Right hindlimb (tissue), 1 donor: ENCODE results near the gene RPTOR.

Experiments used
- DNase-seq: peaks from one replicate; pipeline ENCODE4 v3.0.0-alpha.2; 2018

The RPTOR gene

GRCh38 chr17:81011951-81012350, 467.3 kb downstream of the RPTOR start:
- DNase-seq = no peak

DNA sequence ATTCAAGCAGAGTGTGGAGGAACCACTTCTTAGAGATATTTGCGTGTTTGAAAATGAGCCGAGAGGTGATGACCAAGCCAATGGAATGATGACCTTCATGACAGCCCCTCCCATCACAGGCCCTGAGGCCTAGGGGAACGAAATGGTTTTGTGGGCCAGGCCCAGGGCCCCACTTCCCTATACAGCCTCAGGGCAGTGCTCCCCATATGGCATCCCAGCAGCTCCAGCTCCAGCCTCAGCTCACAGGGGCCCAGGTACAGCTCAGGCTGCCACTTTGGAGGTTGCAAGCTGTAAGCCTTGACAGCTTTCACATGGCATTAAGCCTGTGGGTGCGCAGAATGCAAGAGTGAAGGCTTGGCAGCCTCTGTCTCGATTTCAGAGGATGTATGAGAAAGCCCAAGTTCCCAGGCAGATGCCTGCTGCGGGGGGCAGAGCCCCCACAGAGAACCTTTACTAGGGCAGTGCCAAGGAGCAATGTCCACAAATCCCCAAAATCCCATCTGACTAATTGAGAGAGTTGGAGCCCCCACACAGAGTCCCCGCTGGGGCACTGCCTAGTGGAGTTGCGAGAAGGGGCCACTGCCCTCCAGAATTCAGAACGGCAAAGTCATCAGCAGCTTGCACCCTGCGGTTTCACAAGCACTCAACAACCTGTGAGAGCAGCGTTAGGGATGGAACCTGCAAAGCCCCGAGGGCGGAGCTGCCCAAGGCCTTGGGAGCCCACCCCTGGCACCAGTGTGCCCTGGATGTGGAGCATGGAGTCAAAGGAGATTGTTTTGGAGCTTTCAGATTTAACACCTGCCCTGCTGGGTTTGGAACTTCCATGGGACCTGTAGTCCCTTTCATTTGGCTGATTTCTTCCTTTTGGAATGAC, 468.2 kb downstream of the RPTOR start:
- DNase-seq = no peak

DNA sequence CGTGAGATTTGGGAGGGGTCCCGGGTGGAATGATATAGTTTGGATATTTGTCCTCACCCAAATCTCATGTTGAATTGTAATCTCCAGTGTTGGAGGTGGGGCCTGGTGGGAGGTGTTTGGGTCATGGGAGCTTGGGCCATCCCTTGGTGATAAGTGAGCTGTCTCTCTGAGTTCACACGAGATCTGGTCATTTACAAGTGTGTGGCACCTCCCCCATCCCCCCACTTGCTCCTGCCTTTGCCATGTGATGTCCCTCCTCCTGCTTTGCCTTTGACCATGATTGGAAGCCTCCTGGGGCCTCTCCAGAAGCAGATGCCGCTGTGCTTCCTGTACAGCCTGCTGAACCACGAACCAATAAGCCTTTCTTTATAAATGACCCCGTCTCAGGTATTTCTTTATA, 469.0 kb downstream of the RPTOR start:
- no peak for DNase-seq

DNA sequence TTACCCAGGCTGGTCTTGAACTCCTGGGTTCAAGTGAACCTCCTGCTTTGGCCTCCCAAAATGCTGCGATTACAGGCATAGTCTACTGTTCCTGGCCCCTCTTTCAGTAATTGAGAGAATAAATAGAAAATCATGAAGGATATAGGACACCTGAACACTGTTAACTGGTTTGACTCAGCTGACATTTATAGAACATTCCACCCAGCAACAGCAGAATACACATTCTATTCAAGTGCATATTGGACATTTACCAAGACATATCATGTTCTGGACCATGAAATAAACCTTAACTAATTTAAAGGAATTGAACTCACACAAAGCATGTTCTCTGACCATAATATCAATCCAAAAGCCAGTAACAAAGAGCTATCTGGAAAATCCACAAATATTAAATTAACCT, 470.5 kb downstream of the RPTOR start:
- no peak for DNase-seq
